ENCODE results near the gene PBX1.

DNA sequence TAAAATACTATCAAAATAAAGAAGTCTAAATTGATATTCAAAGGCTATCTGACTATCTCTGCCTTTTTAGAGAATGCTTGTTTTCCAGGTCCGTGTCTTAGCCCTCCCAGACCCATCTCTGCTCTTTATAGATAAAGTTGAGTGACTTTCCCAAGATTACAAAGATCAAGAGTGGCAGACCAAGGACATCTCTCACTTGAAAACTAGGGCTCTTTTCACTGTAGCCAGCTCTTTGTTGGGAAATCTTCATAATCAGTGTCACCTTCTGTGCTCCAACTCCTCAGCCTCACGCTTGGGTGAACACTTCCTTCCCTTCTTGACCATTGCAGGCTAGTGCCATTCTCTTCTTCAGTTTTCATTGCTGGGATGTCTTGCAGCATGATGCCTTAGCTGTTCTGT is 211.1 kb downstream of the PBX1 start:
- TF ChIP-seq EZH2 (IDR thresholded peaks at IDR 0.05; ENCODE audit: insufficient read depth, poor library complexity, severe bottlenecking) (no peak), EZH2phosphoT487 (IDR thresholded peaks at IDR 0.05; ENCODE audit: insufficient read depth, low read depth) (no peak)
